K562 (cell line): ENCODE data around the gene KRAS. TPM values are rescaled to one million over a fixed set of nuclear protein-coding genes. Genes with fewer than 3 reads are reported as not detected.

ENCODE experiments used
- DNMT1 ChIP-seq: fragments of 450-650 bp; IDR thresholded peaks from 2 replicates; pipeline ENCODE4 v1.6.1; 2016; ENCODE audit warnings: antibody characterized with exemption, mild to moderate bottlenecking
- GABPB2 ChIP-seq: fragments of 250-450 bp; sonication (Bioruptor Pico); conservative IDR thresholded peaks from 2 replicates; pipeline ENCODE4 v1.5.1; 2021; ENCODE audit warnings: mild to moderate bottlenecking
- GTF2E2 ChIP-seq: fragments of 200-800 bp; sonication (Bioruptor generic); IDR thresholded peaks from 2 replicates; pipeline ENCODE4 v1.6.1; 2016; ENCODE audit warnings: missing genetic modification characterization, missing compliant biosample characterization
- HIVEP1 ChIP-seq: fragments of 250-450 bp; sonication (Bioruptor Pico); IDR thresholded peaks from 2 replicates; pipeline ENCODE4 v1.4.0; 2020; ENCODE audit warnings: mild to moderate bottlenecking
- HNRNPLL ChIP-seq: fragments of 200-400 bp; formaldehyde crosslinking; IDR thresholded peaks from 2 replicates; pipeline ENCODE4 v1.6.1; 2017; ENCODE audit warnings: low read length, low read depth, mild to moderate bottlenecking; ENCODE audit not compliant: poor library complexity, severe bottlenecking
- MAFK ChIP-seq: IDR thresholded peaks from 2 replicates; pipeline ENCODE4 v1.6.1; 2011; ENCODE audit warnings: low read length, improper control_type of control experiment
- MCM2 ChIP-seq: fragments of 450-650 bp; IDR thresholded peaks from 2 replicates; pipeline ENCODE4 v1.6.1; 2017; ENCODE audit warnings: low read depth, mild to moderate bottlenecking
- NEUROD1 ChIP-seq: fragments of 150-350 bp; IDR thresholded peaks from 2 replicates; pipeline ENCODE4 v1.6.1; 2014; ENCODE audit warnings: borderline replicate concordance, low read length, low read depth; ENCODE audit not compliant: partially characterized antibody
- NFIC ChIP-seq: fragments of 450-650 bp; IDR thresholded peaks from 2 replicates; pipeline ENCODE4 v1.6.1; 2017; ENCODE audit warnings: mild to moderate bottlenecking, inconsistent platforms
- NFIX ChIP-seq: fragments of 250-450 bp; sonication (Bioruptor Pico); IDR thresholded peaks from 2 replicates; pipeline ENCODE4 v1.4.0; 2020; ENCODE audit warnings: low read depth, mild to moderate bottlenecking, moderate library complexity
- SMARCE1 ChIP-seq: fragments of 450-650 bp; IDR thresholded peaks from 2 replicates; pipeline ENCODE4 v1.7.1; 2016; ENCODE audit warnings: mild to moderate bottlenecking
- SP1 ChIP-seq: sonication (generic); formaldehyde crosslinking; IDR thresholded peaks from 2 replicates; pipeline ENCODE4 v1.8.1; 2022; ENCODE audit warnings: mild to moderate bottlenecking, missing genetic modification reagents
- ZBTB7A ChIP-seq: IDR thresholded peaks from 2 replicates; pipeline ENCODE4 v1.6.1; 2011; ENCODE audit warnings: low read depth, mild to moderate bottlenecking, low read length, moderate library complexity, borderline replicate concordance; ENCODE audit not compliant: control insufficient read depth
- ZKSCAN8 ChIP-seq: fragments of 200-800 bp; sonication (Bioruptor generic); IDR thresholded peaks from 2 replicates; pipeline ENCODE4 v1.6.1; 2016; ENCODE audit warnings: missing genetic modification characterization, missing compliant biosample characterization
- ZNF217 ChIP-seq: sonication (generic); formaldehyde crosslinking; IDR thresholded peaks from 2 replicates; pipeline ENCODE4 v1.8.0; 2022; ENCODE audit warnings: mild to moderate bottlenecking, missing genetic modification reagents
- ZNF507 ChIP-seq: conservative IDR thresholded peaks from 2 replicates; pipeline ENCODE4 v1.6.1; 2017; ENCODE audit warnings: missing genetic modification characterization, missing compliant biosample characterization
- ZNF75A ChIP-seq: fragments of 450-650 bp; formaldehyde crosslinking; IDR thresholded peaks from 2 replicates; pipeline ENCODE4 v1.4.0; 2020; ENCODE audit warnings: mild to moderate bottlenecking
- polyA plus RNA-seq, 8 experiments: library from polyadenylated mRNA; depleted of rRNA in 4 of 8; stranded (reverse) in 5 of 8; unstranded in 3 of 8; fragments of >200 nt; fragmentation: Nextera tagmentation in 2 of 8; fragmentation: Illumina TruSeq in 1 of 8; extraction: Ambion mirVana in 2 of 8; extraction: Trizol in 1 of 8; gene quantifications; 2 replicates each; pipeline versions ENCODE4 v1.2.1 to v1.2.3, GENCODE V29; 2011 to 2014; ENCODE audit warnings: inconsistent platforms in 1 of 8, missing spikeins in 1 of 8
- total RNA-seq, 7 experiments: library from RNA; depleted of rRNA in 6 of 7; stranded (reverse); fragments of >200 nt in 6 of 7; fragmentation: Illumina TruSeq in 2 of 7; extraction: Trizol in 2 of 7; gene quantifications; 2 replicates each; pipeline versions ENCODE4 v1.2.1 to v1.2.3, GENCODE V29; 2011 to 2021; ENCODE audit warnings: low replicate concordance in 1 of 7
- TF ChIP-seq, protein P1 (sequence below): fragments of 250-450 bp; sonication (Bioruptor Pico); IDR thresholded peaks from 2 replicates; pipeline ENCODE4 v1.4.0; 2020
- TF ChIP-seq, protein P2 (sequence below): fragments of 250-450 bp; sonication (Bioruptor Pico); IDR thresholded peaks from 2 replicates; pipeline ENCODE4 v1.6.1; 2021; ENCODE audit warnings: mild to moderate bottlenecking
- TF ChIP-seq, protein P3 (sequence below): sonication (generic); formaldehyde crosslinking; IDR thresholded peaks from 2 replicates; pipeline ENCODE4 v1.8.0; 2022; ENCODE audit warnings: missing genetic modification reagents, mild to moderate bottlenecking, borderline replicate concordance

KRAS gene
- total and polyA plus RNA-seq, 9 of the 15 experiments (the other 6 are each of a cell fraction or from before 2014, with no cell fraction given) = 7.2 to 21.2 (median 12.7) TPM

DNA sequence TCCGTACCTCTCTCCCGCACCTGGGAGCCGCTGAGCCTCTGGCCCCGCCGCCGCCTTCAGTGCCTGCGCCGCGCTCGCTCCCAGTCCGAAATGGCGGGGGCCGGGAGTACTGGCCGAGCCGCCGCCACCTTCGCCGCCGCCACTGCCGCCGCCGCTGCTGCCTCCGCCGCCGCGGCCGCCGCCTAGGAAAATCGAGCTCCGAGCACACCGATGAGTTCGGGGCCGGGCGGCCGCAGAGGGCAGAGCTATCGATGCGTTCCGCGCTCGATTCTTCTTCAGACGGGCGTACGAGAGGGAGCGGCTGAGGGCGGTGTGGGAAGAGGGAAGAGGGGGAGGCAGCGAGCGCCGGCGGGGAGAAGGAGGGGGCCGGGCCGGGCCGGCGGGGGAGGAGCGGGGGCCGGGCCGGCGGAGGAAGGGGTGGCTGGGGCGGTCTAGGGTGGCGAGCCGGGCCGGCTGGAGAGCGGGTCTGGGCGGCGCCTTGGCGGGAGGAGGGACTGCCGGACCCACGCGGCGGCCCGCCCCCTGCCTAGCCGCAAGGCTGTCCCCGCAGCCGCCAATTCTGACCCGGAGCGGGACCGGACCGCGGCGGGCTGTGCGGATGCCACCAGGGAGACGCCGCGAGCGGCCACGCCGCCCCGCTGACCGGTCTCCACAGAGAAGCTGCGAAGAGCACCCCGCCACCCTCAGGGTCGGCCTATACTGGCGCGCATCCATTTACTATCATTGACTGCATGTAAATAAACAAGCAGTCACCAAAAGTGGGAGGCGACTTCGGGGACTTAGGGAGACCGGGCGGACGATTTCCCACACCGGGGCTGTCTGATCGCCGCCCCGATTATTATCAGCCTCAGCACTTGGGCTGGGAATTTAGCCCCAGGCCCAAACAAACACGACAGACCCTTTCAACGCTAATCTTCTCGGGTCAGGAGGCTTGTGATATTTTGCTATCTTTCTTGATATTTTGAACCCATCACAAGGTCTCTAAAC is at the start of gene KRAS (continued):
- TF ChIP-seq ZNF507 (no peak), GABPB2 (CRISPR knock-in tag) (no peak), HIVEP1 (CRISPR knock-in tag) (no peak), NFIC (peak; percentile 48; the same call in 1 of the 2 replicates), HNRNPLL (no peak), SMARCE1 (0 out of 2 replicates have a peak, but pooled peaks have one; percentile 32), ZNF75A (peak; percentile 53; the same call in 1 of the 2 replicates), GTF2E2 (tag) (no peak), MAFK (no peak), ZBTB7A (peak; percentile 22; the same call in 1 of the 2 replicates), NFIX (CRISPR knock-in tag) (no peak), NEUROD1 (peak; percentile 20), DNMT1 (no peak), ZKSCAN8 (CRISPR knock-in tag) (no peak), SP1 (CRISPR knock-in tag) (peak; percentile 48), ZNF217 (CRISPR knock-in tag) (no peak), MCM2 (no peak)
- TF ChIP-seq, protein P1, sequence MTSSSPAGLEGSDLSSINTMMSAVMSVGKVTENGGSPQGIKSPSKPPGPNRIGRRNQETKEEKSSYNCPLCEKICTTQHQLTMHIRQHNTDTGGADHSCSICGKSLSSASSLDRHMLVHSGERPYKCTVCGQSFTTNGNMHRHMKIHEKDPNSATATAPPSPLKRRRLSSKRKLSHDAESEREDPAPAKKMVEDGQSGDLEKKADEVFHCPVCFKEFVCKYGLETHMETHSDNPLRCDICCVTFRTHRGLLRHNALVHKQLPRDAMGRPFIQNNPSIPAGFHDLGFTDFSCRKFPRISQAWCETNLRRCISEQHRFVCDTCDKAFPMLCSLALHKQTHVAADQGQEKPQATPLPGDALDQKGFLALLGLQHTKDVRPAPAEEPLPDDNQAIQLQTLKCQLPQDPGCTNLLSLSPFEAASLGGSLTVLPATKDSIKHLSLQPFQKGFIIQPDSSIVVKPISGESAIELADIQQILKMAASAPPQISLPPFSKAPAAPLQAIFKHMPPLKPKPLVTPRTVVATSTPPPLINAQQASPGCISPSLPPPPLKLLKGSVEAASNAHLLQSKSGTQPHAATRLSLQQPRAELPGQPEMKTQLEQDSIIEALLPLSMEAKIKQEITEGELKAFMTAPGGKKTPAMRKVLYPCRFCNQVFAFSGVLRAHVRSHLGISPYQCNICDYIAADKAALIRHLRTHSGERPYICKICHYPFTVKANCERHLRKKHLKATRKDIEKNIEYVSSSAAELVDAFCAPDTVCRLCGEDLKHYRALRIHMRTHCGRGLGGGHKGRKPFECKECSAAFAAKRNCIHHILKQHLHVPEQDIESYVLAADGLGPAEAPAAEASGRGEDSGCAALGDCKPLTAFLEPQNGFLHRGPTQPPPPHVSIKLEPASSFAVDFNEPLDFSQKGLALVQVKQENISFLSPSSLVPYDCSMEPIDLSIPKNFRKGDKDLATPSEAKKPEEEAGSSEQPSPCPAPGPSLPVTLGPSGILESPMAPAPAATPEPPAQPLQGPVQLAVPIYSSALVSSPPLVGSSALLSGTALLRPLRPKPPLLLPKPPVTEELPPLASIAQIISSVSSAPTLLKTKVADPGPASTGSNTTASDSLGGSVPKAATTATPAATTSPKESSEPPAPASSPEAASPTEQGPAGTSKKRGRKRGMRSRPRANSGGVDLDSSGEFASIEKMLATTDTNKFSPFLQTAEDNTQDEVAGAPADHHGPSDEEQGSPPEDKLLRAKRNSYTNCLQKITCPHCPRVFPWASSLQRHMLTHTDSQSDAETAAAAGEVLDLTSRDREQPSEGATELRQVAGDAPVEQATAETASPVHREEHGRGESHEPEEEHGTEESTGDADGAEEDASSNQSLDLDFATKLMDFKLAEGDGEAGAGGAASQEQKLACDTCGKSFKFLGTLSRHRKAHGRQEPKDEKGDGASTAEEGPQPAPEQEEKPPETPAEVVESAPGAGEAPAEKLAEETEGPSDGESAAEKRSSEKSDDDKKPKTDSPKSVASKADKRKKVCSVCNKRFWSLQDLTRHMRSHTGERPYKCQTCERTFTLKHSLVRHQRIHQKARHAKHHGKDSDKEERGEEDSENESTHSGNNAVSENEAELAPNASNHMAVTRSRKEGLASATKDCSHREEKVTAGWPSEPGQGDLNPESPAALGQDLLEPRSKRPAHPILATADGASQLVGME (CRISPR knock-in tag) = no peak
- TF ChIP-seq, protein P2, sequence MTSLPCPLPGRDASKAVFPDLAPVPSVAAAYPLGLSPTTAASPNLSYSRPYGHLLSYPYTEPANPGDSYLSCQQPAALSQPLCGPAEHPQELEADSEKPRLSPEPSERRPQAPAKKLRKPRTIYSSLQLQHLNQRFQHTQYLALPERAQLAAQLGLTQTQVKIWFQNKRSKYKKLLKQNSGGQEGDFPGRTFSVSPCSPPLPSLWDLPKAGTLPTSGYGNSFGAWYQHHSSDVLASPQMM = no peak
- TF ChIP-seq, protein P3, sequence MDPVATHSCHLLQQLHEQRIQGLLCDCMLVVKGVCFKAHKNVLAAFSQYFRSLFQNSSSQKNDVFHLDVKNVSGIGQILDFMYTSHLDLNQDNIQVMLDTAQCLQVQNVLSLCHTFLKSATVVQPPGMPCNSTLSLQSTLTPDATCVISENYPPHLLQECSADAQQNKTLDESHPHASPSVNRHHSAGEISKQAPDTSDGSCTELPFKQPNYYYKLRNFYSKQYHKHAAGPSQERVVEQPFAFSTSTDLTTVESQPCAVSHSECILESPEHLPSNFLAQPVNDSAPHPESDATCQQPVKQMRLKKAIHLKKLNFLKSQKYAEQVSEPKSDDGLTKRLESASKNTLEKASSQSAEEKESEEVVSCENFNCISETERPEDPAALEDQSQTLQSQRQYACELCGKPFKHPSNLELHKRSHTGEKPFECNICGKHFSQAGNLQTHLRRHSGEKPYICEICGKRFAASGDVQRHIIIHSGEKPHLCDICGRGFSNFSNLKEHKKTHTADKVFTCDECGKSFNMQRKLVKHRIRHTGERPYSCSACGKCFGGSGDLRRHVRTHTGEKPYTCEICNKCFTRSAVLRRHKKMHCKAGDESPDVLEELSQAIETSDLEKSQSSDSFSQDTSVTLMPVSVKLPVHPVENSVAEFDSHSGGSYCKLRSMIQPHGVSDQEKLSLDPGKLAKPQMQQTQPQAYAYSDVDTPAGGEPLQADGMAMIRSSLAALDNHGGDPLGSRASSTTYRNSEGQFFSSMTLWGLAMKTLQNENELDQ = no peak
